ENCODE measurements around the gene OFD1. TPM values are rescaled to one million over a fixed set of nuclear protein-coding genes. Genes with fewer than 3 reads are reported as not detected.

OFD1 gene
- total RNA-seq, 1 experiment from 2014 or later, result 14.4 TPM

DNA sequence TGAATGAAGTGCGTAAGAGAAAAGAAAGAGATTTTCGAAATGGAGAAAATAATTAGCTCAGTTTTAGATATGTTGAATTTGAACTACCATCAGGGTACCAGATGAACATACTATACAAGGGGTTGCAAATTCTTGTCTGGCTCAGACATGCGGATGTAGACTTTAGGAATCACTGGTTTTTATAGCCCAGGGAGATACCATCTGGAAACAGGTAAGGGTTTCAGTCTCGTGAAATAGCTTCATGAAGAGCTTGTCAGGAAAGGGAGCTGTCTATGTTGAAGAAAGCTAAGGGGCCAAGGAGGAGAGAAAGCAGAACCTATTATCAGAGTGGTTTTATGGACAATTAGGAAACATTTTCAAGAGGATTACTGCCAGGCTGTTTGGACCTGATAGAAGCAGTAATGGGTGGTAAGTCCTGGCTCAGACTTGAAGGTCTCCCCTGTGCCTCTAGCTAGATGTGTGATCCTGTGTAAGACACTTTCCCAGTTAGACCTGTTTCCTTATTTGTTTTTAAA is 38.9 kb upstream of the OFD1 start:
- Histone ChIP-seq H3K4me2 (ENCODE audit: low read length) (no peak overlapping the region), H3F3A (ENCODE audit: low read length, unreplicated experiment) (no peaks in the 10 kb centered on the region), H3K36me3 (ENCODE audit: low read depth, low read length) (no peaks in the 10 kb centered on the region), H3K4me1 (ENCODE audit: insufficient read depth, low read length) (peaks cover 10% of the 10 kb centered on the region), H3K9ac (ENCODE audit: low read length) (no peak overlapping the region), H2AFZ (ENCODE audit: low read length) (no peak overlapping the region), H3K9me3 (ENCODE audit: low read length) (no peaks in the 10 kb centered on the region), H3K27ac (ENCODE audit: low read length) (no peak overlapping the region), H3K27me3 (ENCODE audit: low read length) (no peaks in the 10 kb centered on the region), H3K9me2 (replicated peaks; ENCODE audit: low read length) (no peaks in the 10 kb centered on the region), H3K4me3 (ENCODE audit: low read length) (no peak overlapping the region), H3K79me2 (ENCODE audit: low read length) (peaks cover 93% of the 10 kb centered on the region), H4K20me1 (ENCODE audit: low read length) (peaks cover 26% of the 10 kb centered on the region; the same call in 1 of the 2 replicates)
- intact Hi-C loops (cut with micrococcal nuclease), result no loop called here
- ChIA-PET CTCF (no interaction called here), POLR2A (ENCODE audit: unreplicated experiment) (interaction anchor here (0.6 kb wide), 1 partner anchor 32 kb away, joined by 3 read pairs; no protein-coding TSS in a partner anchor)
- no peak for DNase-seq
- BruUV-seq (replicated peaks), result no TSS peak
- ATAC-seq, result no peak
- TF ChIP-seq, protein P1, sequence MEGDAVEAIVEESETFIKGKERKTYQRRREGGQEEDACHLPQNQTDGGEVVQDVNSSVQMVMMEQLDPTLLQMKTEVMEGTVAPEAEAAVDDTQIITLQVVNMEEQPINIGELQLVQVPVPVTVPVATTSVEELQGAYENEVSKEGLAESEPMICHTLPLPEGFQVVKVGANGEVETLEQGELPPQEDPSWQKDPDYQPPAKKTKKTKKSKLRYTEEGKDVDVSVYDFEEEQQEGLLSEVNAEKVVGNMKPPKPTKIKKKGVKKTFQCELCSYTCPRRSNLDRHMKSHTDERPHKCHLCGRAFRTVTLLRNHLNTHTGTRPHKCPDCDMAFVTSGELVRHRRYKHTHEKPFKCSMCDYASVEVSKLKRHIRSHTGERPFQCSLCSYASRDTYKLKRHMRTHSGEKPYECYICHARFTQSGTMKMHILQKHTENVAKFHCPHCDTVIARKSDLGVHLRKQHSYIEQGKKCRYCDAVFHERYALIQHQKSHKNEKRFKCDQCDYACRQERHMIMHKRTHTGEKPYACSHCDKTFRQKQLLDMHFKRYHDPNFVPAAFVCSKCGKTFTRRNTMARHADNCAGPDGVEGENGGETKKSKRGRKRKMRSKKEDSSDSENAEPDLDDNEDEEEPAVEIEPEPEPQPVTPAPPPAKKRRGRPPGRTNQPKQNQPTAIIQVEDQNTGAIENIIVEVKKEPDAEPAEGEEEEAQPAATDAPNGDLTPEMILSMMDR (conservative IDR thresholded peaks at IDR 0.05; ENCODE audit: low read depth, low read length), result no peak
- TF ChIP-seq EZH2 (IDR thresholded peaks at IDR 0.05; ENCODE audit: low read length, unreplicated experiment) (no peak), EZH2phosphoT487 (IDR thresholded peaks at IDR 0.05; ENCODE audit: borderline replicate concordance, low read length) (no peak)

DNA sequence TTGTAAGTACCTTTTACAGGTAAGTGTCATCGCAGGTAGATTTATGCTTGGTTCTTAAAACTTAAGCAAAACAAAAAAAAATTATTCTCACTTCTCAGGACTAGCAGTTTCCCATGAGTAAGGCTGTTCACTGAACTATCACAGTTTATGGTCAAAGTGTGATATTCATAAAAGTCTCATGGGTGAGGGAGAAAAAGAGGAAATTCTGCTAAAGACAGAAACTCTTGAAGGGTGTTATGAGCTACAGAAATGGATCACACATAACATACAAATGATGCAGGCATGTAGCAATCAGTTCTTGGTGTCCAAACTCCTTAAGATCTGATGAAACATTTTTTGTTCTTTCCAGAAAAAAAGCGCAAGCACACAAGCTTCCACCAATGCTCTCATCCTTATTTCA is 37.1 kb upstream of the OFD1 start:
- Histone ChIP-seq H3K4me2 (ENCODE audit: low read length) (no peak overlapping the region), H3K36me3 (ENCODE audit: low read depth, low read length) (no peaks in the 10 kb centered on the region), H3K9ac (ENCODE audit: low read length) (no peak overlapping the region), H2AFZ (ENCODE audit: low read length) (no peak overlapping the region), H3K4me1 (ENCODE audit: insufficient read depth, low read length) (0 out of 2 replicates have a peak, but pooled peaks cover 4% of the 10 kb centered on the region), H4K20me1 (ENCODE audit: low read length) (peaks cover 22% of the 10 kb centered on the region; the same call in 1 of the 2 replicates), H3F3A (ENCODE audit: low read length, unreplicated experiment) (no peaks in the 10 kb centered on the region), H3K79me2 (ENCODE audit: low read length) (peaks cover 83% of the 10 kb centered on the region), H3K9me2 (replicated peaks; ENCODE audit: low read length) (no peaks in the 10 kb centered on the region), H3K27ac (ENCODE audit: low read length) (no peak overlapping the region), H3K4me3 (ENCODE audit: low read length) (no peak overlapping the region), H3K9me3 (ENCODE audit: low read length) (no peaks in the 10 kb centered on the region), H3K27me3 (ENCODE audit: low read length) (no peaks in the 10 kb centered on the region)
- TF ChIP-seq, protein P1 (conservative IDR thresholded peaks at IDR 0.05; ENCODE audit: low read depth, low read length), result no peak
- TF ChIP-seq EZH2 (IDR thresholded peaks at IDR 0.05; ENCODE audit: low read length, unreplicated experiment) (no peak), EZH2phosphoT487 (IDR thresholded peaks at IDR 0.05; ENCODE audit: borderline replicate concordance, low read length) (no peak)
- ChIA-PET POLR2A (ENCODE audit: unreplicated experiment) (no interaction called here), CTCF (no interaction called here)
- no peak for ATAC-seq
- no TSS peak for BruUV-seq (replicated peaks)
- DNase-seq, result no peak
- intact Hi-C loops (cut with micrococcal nuclease), result no loop called here

DNA sequence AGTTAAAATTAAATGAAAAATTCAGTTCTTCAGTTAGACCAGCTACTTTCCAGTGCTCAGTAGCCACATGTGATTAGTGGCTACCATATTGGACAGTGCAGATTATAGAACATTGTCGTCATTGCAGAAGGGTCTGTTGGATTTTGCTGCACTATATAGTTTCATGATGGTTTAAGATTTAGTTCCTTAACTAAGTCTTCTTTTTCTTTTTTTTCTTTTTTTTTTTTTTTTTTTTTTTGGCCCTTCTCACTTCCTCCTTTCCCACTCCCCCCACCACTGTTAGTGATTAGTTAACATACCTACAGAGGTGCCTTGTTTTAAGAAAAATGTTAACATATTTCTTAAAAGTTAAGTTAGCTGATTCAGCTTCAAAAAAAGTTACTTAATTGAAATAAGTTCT is 36.6 kb upstream of the OFD1 start:
- peaks cover 17% of the 10 kb centered on the region; the same call in 1 of the 2 replicates for H4K20me1 ChIP-seq (ENCODE audit: low read length)
- peaks cover 83% of the 10 kb centered on the region for H3K79me2 ChIP-seq (ENCODE audit: low read length)
- intact Hi-C loops (cut with micrococcal nuclease), result no loop called here
- no peaks in the 10 kb centered on the region for H3K27me3 ChIP-seq (ENCODE audit: low read length)
- DNase-seq, result no peak
- no peak overlapping the region for H3K4me2 ChIP-seq (ENCODE audit: low read length)
- ATAC-seq, result no peak
- TF ChIP-seq EZH2phosphoT487 (IDR thresholded peaks at IDR 0.05; ENCODE audit: borderline replicate concordance, low read length) (no peak), EZH2 (IDR thresholded peaks at IDR 0.05; ENCODE audit: low read length, unreplicated experiment) (no peak)
- TF ChIP-seq, protein P1 (conservative IDR thresholded peaks at IDR 0.05; ENCODE audit: low read depth, low read length), result no peak
- POLR2A ChIA-PET (ENCODE audit: unreplicated experiment), result interaction anchor here (0.6 kb wide), 1 partner anchor 37 kb away, joined by 4 read pairs; no protein-coding TSS in a partner anchor
- no peaks in the 10 kb centered on the region for H3K4me1 ChIP-seq (ENCODE audit: insufficient read depth, low read length)
- no peak overlapping the region for H2AFZ ChIP-seq (ENCODE audit: low read length)
- H3K9ac ChIP-seq (ENCODE audit: low read length), result no peak overlapping the region
- no peaks in the 10 kb centered on the region for H3K9me3 ChIP-seq (ENCODE audit: low read length)
- H3K4me3 ChIP-seq (ENCODE audit: low read length), result no peak overlapping the region
- no TSS peak for BruUV-seq (replicated peaks)
- H3F3A ChIP-seq (ENCODE audit: low read length, unreplicated experiment), result no peaks in the 10 kb centered on the region
- CTCF ChIA-PET, result no interaction called here
- no peak overlapping the region for H3K27ac ChIP-seq (ENCODE audit: low read length)
- H3K9me2 ChIP-seq (replicated peaks; ENCODE audit: low read length), result no peaks in the 10 kb centered on the region
- no peaks in the 10 kb centered on the region for H3K36me3 ChIP-seq (ENCODE audit: low read depth, low read length)

Data from PC-3 (cell line).